Tibial nerve (tissue), 4 donors: ENCODE measurements around the gene SNX19.

ENCODE experiments used
- CTCF ChIP-seq, 5 experiments: fragments of 200-600 bp in 3 of 5; fragments of 450-650 bp in 2 of 5; sonication (generic) in 3 of 5; IDR thresholded peaks; one replicate each; pipeline ENCODE4 v1.5.1; 2016 to 2019; ENCODE audit warnings: antibody characterized with exemption in 5 of 5, mild to moderate bottlenecking in 3 of 5, moderate library complexity in 2 of 5
- EP300 ChIP-seq, 2 donors: sonication (generic); formaldehyde crosslinking; IDR thresholded peaks; one replicate each; pipeline ENCODE4 v1.6.1; 2017; ENCODE audit warnings: antibody characterized with exemption in 2 of 2, mild to moderate bottlenecking in 1 of 2
- POLR2A ChIP-seq, 2 donors: fragments of 450-650 bp; IDR thresholded peaks; one replicate each; pipeline ENCODE4 v1.6.1; 2017; ENCODE audit warnings: antibody characterized with exemption in 2 of 2, mild to moderate bottlenecking in 2 of 2, moderate library complexity in 2 of 2

- TF ChIP-seq POLR2A (IDR thresholded peaks at IDR 0.05) (no peak), CTCF (IDR thresholded peaks at IDR 0.05) (no peak), EP300 (IDR thresholded peaks at IDR 0.05) (no peak)
Measured at GRCh38 chr11:130876931-130877915, 39.1 kb downstream of the SNX19 start.
